ENCODE results near the gene HMOX1. TPM values are rescaled to one million over a fixed set of nuclear protein-coding genes. Genes with fewer than 3 reads are reported as not detected.

The HMOX1 gene
- total and polyA plus RNA-seq, 4 donors: 18.7 to 108 (median 59.7) TPM

GRCh38 chr22:35432228-35432905 lies 51.5 kb downstream of the HMOX1 start:
- H3K9ac ChIP-seq (ENCODE audit: low read depth in 1 of 2, low read length in 2 of 2): no peak overlapping the region
- peaks cover 0 to 7% (median 2%) of the 10 kb centered on the region in 4 donors for H3K9me3 ChIP-seq (ENCODE audit: control insufficient read depth in 4 of 4, low read length in 3 of 4)
- no peak for TF ChIP-seq ZBTB33 (IDR thresholded peaks at IDR 0.05)
- no peak for TF ChIP-seq REST (IDR thresholded peaks at IDR 0.05)
- TF ChIP-seq RAD21 (IDR thresholded peaks at IDR 0.05): no peak
- no peak for TF ChIP-seq CTCF (IDR thresholded peaks at IDR 0.05; ENCODE audit: low read depth, low read length, missing input control)
- TF ChIP-seq HNF4G (IDR thresholded peaks at IDR 0.05): no peak
- TF ChIP-seq RXRA (IDR thresholded peaks at IDR 0.05): no peak
- TF ChIP-seq EGR1 (IDR thresholded peaks at IDR 0.05; ENCODE audit: low read depth in 2 of 2): no peak
- TF ChIP-seq, protein P1, sequence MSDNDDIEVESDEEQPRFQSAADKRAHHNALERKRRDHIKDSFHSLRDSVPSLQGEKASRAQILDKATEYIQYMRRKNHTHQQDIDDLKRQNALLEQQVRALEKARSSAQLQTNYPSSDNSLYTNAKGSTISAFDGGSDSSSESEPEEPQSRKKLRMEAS (IDR thresholded peaks at IDR 0.05): no peak
- no peaks in the 10 kb centered on the region for H3K27me3 ChIP-seq (ENCODE audit: control insufficient read depth in 4 of 4, insufficient read depth in 4 of 4, low read length in 3 of 4)
- no peak overlapping the region for H3K27ac ChIP-seq (ENCODE audit: low read depth in 1 of 2, low read length in 2 of 2)
- peaks cover 0 to 13% (median under 1%) of the 10 kb centered on the region in 4 donors for H3K4me1 ChIP-seq (ENCODE audit: control insufficient read depth in 4 of 4, insufficient read depth in 4 of 4, low read length in 3 of 4)
- DNase-seq (ENCODE audit: low spot score): no peak
- 98% methylated on average over 13 of the region's 13 CpGs for WGBS
- peaks cover 0 to 1% (median 0%) of the 10 kb centered on the region in 4 donors for H3K36me3 ChIP-seq (ENCODE audit: control insufficient read depth in 4 of 4, insufficient read depth in 3 of 4, low read depth in 1 of 4, low read length in 3 of 4)
- no peak overlapping the region for H3K4me3 ChIP-seq (ENCODE audit: low read depth in 1 of 3, low read length in 3 of 3)

GRCh38 chr22:35434061-35434710 lies 53.3 kb downstream of the HMOX1 start:
- no peaks in the 10 kb centered on the region for H3K27me3 ChIP-seq (ENCODE audit: control insufficient read depth in 4 of 4, insufficient read depth in 4 of 4, low read length in 3 of 4)
- H3K9me3 ChIP-seq (ENCODE audit: control insufficient read depth in 4 of 4, low read length in 3 of 4): peaks cover 0 to 7% (median 2%) of the 10 kb centered on the region in 4 donors
- H3K27ac ChIP-seq (ENCODE audit: low read depth in 1 of 2, low read length in 2 of 2): no peak overlapping the region
- no peak overlapping the region for H3K9ac ChIP-seq (ENCODE audit: low read depth in 1 of 2, low read length in 2 of 2)
- 95% methylated on average over 5 of the region's 5 CpGs for WGBS
- H3K4me3 ChIP-seq (ENCODE audit: low read depth in 1 of 3, low read length in 3 of 3): no peak overlapping the region
- no peak for DNase-seq (ENCODE audit: low spot score)
- H3K4me1 ChIP-seq (ENCODE audit: control insufficient read depth in 4 of 4, insufficient read depth in 4 of 4, low read length in 3 of 4): peaks cover 0 to 13% (median under 1%) of the 10 kb centered on the region in 4 donors
- peaks cover 0 to 1% (median 0%) of the 10 kb centered on the region in 4 donors for H3K36me3 ChIP-seq (ENCODE audit: control insufficient read depth in 4 of 4, insufficient read depth in 3 of 4, low read depth in 1 of 4, low read length in 3 of 4)
- TF ChIP-seq NR2F2 (IDR thresholded peaks at IDR 0.05) (no peak), RAD21 (IDR thresholded peaks at IDR 0.05) (no peak), REST (IDR thresholded peaks at IDR 0.05) (no peak), FOXA2 (IDR thresholded peaks at IDR 0.05) (no peak), ZBTB33 (IDR thresholded peaks at IDR 0.05) (no peak), HNF4G (IDR thresholded peaks at IDR 0.05) (no peak), JUND (IDR thresholded peaks at IDR 0.05) (no peak), TAF1 (conservative IDR thresholded peaks at IDR 0.05) (no peak), HNF4A (conservative IDR thresholded peaks at IDR 0.05) (no peak), FOXA1 (IDR thresholded peaks at IDR 0.05) (no peak), YY1 (IDR thresholded peaks at IDR 0.05) (no peak), RXRA (IDR thresholded peaks at IDR 0.05) (no peak), SP1 (IDR thresholded peaks at IDR 0.05) (no peak)
- TF ChIP-seq, protein P2, sequence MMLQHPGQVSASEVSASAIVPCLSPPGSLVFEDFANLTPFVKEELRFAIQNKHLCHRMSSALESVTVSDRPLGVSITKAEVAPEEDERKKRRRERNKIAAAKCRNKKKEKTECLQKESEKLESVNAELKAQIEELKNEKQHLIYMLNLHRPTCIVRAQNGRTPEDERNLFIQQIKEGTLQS (IDR thresholded peaks at IDR 0.05): no peak
